Naive thymus-derived CD4-positive, alpha-beta T cell (primary cell): ENCODE results near the gene TTLL12. TPM values are rescaled to one million over a fixed set of nuclear protein-coding genes. Genes with fewer than 3 reads are reported as not detected.

Source experiments
- ATAC-seq: fragments of 150-1000 bp; cut with Tn5 transposase; 2 replicates; pipeline ENCODE4 v1.10.0; 2021; ENCODE audit warnings: mild to moderate bottlenecking, moderate library complexity
- CTCF ChIA-PET: fragments of 350-600 bp; sonication (Branson Sonifier 250); formaldehyde crosslinking; loops from one replicate; lab custom pipeline; 2021; ENCODE audit warnings: antibody characterized with exemption; lab: Charles Lee
- POLR2A ChIA-PET: fragments of 350-600 bp; sonication (Branson Sonifier 250); formaldehyde crosslinking; loops from one replicate; lab custom pipeline; 2021; ENCODE audit warnings: antibody characterized with exemption, inconsistent platforms; lab: Charles Lee
- DNase-seq, 9 donors: peaks; one replicate each; pipeline versions ENCODE4 v3.0.0 to v3.0.0-alpha.2; 2020 to 2022; ENCODE audit warnings: mixed read lengths in 1 of 9
- H3K27ac ChIP-seq: one replicate; pipeline ENCODE4 v1.7.0; 2013; ENCODE audit warnings: mild to moderate bottlenecking, low read depth, low read length, moderate library complexity
- H3K27me3 ChIP-seq, 2 donors: one replicate each; pipeline ENCODE4 v1.7.0; 2013; ENCODE audit warnings: low read length in 2 of 2, mild to moderate bottlenecking in 2 of 2, moderate library complexity in 2 of 2; ENCODE audit not compliant: control insufficient read depth in 2 of 2, insufficient read depth in 2 of 2
- H3K36me3 ChIP-seq, 3 experiments: 1 replicate in 2 of 3; 2 replicates in 1 of 3; pipeline ENCODE4 v1.7.0; 2013; ENCODE audit warnings: low read length in 3 of 3, mild to moderate bottlenecking in 3 of 3, moderate library complexity in 1 of 3; ENCODE audit not compliant: insufficient read depth in 3 of 3, control insufficient read depth in 2 of 3
- H3K4me1 ChIP-seq, 2 donors: one replicate each; pipeline ENCODE4 v1.7.0; 2013; ENCODE audit warnings: low read length in 2 of 2, mild to moderate bottlenecking in 2 of 2, moderate library complexity in 1 of 2; ENCODE audit not compliant: control insufficient read depth in 2 of 2, insufficient read depth in 2 of 2
- H3K4me3 ChIP-seq: 2 replicates; pipeline ENCODE4 v1.7.0; 2013; ENCODE audit warnings: mild to moderate bottlenecking, low read length
- H3K9me3 ChIP-seq, 3 experiments: 1 replicate in 2 of 3; 2 replicates in 1 of 3; pipeline ENCODE4 v1.7.0; 2013; ENCODE audit warnings: low read length in 3 of 3; ENCODE audit not compliant: control insufficient read depth in 2 of 3
- H3K27ac Mint-ChIP-seq, 9 donors: one replicate each; pipeline ENCODE4 v1.8.0; 2020 to 2022; ENCODE audit warnings: mixed read lengths in 9 of 9, mild to moderate bottlenecking in 8 of 9, moderate library complexity in 5 of 9, inconsistent platforms in 2 of 9
- H3K27me3 Mint-ChIP-seq, 5 donors: one replicate each; pipeline ENCODE4 v1.8.0; 2021 to 2022; ENCODE audit warnings: mixed read lengths in 5 of 5, mild to moderate bottlenecking in 1 of 5
- H3K36me3 Mint-ChIP-seq, 5 donors: one replicate each; pipeline ENCODE4 v1.8.0; 2020 to 2022; ENCODE audit warnings: mixed read lengths in 5 of 5, mild to moderate bottlenecking in 3 of 5, inconsistent platforms in 1 of 5
- H3K4me1 Mint-ChIP-seq, 7 donors: one replicate each; pipeline ENCODE4 v1.8.0; 2020 to 2022; ENCODE audit warnings: mixed read lengths in 7 of 7, mild to moderate bottlenecking in 3 of 7, inconsistent platforms in 1 of 7
- H3K4me3 Mint-ChIP-seq, 10 donors: one replicate each; pipeline ENCODE4 v1.8.0; 2020 to 2022; ENCODE audit warnings: mild to moderate bottlenecking in 10 of 10, mixed read lengths in 10 of 10, moderate library complexity in 6 of 10, inconsistent platforms in 2 of 10
- H3K9me3 Mint-ChIP-seq, 11 donors: one replicate each; pipeline ENCODE4 v1.8.0; 2020 to 2022; ENCODE audit warnings: mixed read lengths in 11 of 11, mild to moderate bottlenecking in 4 of 11, inconsistent platforms in 1 of 11, moderate library complexity in 1 of 11
- intact Hi-C, 2 donors: fragments of 100-400 bp; cut with micrococcal nuclease; formaldehyde crosslinking; loops; one replicate each; pipeline ENCODE4 v1.15.1; 2023
- polyA plus RNA-seq, 2 donors: library from polyadenylated mRNA; unstranded; fragments of 300-500 nt; fragmentation: Illumina TruSeq; gene quantifications; one replicate each; pipeline ENCODE4 v1.2.3, GENCODE V29; 2021
- total RNA-seq, 6 experiments: library from RNA in 5 of 6; stranded (reverse) in 5 of 6; gene quantifications; 1 replicate in 5 of 6; 2 replicates in 1 of 6; pipeline ENCODE4 v1.2.3 and lab custom pipeline; 2021 to 2026

The TTLL12 gene
- total and polyA plus RNA-seq, 7 experiments from 2014 or later, result 15.6 to 43.7 (median 28.2) TPM

DNA sequence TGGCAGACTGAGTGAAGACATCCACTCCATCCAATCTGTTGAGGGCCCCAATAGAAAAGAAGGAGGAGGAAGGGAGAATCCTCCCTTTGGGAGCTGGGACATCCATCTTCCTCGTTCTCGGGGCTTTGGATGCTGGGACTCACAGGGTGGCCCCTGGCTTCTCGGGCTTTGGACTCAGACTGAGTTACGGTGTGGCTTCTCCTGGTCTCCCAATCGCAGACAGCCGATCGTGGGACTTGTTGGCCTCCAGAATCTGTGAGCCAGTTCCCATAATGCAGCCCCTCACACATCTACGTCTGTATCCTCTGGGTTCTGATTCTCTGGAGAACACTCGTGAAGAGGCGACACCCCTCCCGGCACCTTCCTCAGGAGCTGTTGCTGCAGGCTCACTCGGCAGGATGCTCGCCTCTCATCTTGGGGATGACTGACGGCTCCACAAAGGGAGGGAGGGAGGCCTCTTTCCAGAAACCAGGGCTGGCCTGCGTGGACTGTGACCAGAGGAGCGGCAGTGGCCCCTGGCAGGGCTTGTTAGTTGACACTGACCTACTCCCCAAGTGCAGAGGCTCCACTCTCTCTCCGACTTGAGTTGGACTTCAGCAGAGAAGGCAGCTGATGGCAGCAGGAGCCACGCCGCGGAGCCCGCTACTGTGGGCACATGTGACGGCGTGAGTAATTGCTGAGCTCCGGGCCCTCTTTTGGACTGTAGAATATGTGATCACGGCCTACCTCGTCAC is 14.7 kb upstream of the TTLL12 start:
- Mint-ChIP-seq H3K36me3 (no peaks in the 10 kb centered on the region), H3K27ac (no peak overlapping the region), H3K27me3 (peaks cover 0 to 7% (median 5%) of the 10 kb centered on the region in 5 donors), H3K4me1 (peaks cover 5 to 14% (median 9%) of the 10 kb centered on the region in 7 donors), H3K4me3 (no peak overlapping the region), H3K9me3 (peaks cover 0 to 1% (median 0%) of the 10 kb centered on the region in 11 donors)
- intact Hi-C loops, result no loop called here
- H3K27ac ChIP-seq, result no peak overlapping the region
- no peaks in the 10 kb centered on the region for H3K36me3 ChIP-seq
- no peak overlapping the region for H3K4me3 ChIP-seq
- peaks cover 4 to 14% of the 10 kb centered on the region in 2 donors for H3K4me1 ChIP-seq
- ChIA-PET CTCF (no interaction called here), POLR2A (no interaction called here)
- ATAC-seq, result no peak
- H3K27me3 ChIP-seq, result no peaks in the 10 kb centered on the region
- H3K9me3 ChIP-seq, result no peaks in the 10 kb centered on the region
- DNase-seq, result no peak

DNA sequence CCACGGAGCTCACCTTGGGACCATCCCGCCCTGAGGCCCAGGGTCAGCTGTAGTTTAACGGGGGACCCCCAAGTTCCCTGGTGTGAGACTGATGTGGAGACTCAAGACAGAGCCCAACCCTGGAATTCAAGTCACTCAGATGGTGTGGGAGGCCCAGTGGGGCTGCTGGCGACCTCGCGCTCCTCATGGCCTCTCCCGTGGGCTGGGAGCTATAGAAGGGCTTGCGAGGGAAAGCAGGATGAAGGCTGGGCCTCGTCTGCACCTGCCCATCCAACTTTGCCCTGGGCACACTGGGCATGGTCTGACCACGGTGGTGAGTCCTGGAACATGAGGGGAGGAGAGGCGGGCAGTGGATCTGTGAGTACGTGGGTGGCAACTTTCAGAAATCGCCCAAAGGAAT is 13.6 kb upstream of the TTLL12 start:
- Histone ChIP-seq H3K36me3 (no peaks in the 10 kb centered on the region), H3K27ac (no peak overlapping the region), H3K4me3 (no peak overlapping the region), H3K4me1 (peaks cover 0 to 3% of the 10 kb centered on the region in 2 donors), H3K27me3 (no peaks in the 10 kb centered on the region), H3K9me3 (no peaks in the 10 kb centered on the region)
- Mint-ChIP-seq H3K36me3 (no peaks in the 10 kb centered on the region), H3K9me3 (peaks cover 0 to 1% (median 0%) of the 10 kb centered on the region in 11 donors), H3K27me3 (peaks cover 0 to 7% (median 5%) of the 10 kb centered on the region in 5 donors), H3K27ac (no peak overlapping the region), H3K4me1 (peaks cover 0 to 5% (median 0%) of the 10 kb centered on the region in 7 donors), H3K4me3 (no peak overlapping the region)
- intact Hi-C loops, result no loop called here
- CTCF ChIA-PET, result no interaction called here
- ATAC-seq (no peak), DNase-seq (no peak)
- POLR2A ChIA-PET, result no interaction called here

GRCh38 chr22:43200031-43200430 is 13.1 kb upstream of the TTLL12 start:
- no peak overlapping the region for H3K4me3 Mint-ChIP-seq
- ChIA-PET CTCF (no interaction called here), POLR2A (no interaction called here)
- intact Hi-C loops, result no loop called here
- Histone ChIP-seq H3K27me3 (no peaks in the 10 kb centered on the region), H3K27ac (no peak overlapping the region), H3K36me3 (no peaks in the 10 kb centered on the region), H3K4me1 (no peaks in the 10 kb centered on the region), H3K4me3 (no peak overlapping the region), H3K9me3 (no peaks in the 10 kb centered on the region)
- DNase-seq (no peak), ATAC-seq (no peak)
- H3K4me1 Mint-ChIP-seq, result peaks cover 0 to 2% (median 0%) of the 10 kb centered on the region in 7 donors
- no peak overlapping the region for H3K27ac Mint-ChIP-seq
- peaks cover 0 to 8% (median 5%) of the 10 kb centered on the region in 5 donors for H3K27me3 Mint-ChIP-seq
- peaks cover 0 to 1% (median 0%) of the 10 kb centered on the region in 11 donors for H3K9me3 Mint-ChIP-seq
- H3K36me3 Mint-ChIP-seq, result no peaks in the 10 kb centered on the region

- intact Hi-C loops, result no loop called here
- Histone ChIP-seq H3K27ac (no peak overlapping the region), H3K9me3 (no peaks in the 10 kb centered on the region), H3K4me1 (no peaks in the 10 kb centered on the region), H3K36me3 (no peaks in the 10 kb centered on the region), H3K4me3 (no peak overlapping the region), H3K27me3 (no peaks in the 10 kb centered on the region)
- no peak overlapping the region for H3K27ac Mint-ChIP-seq
- no peak for ATAC-seq
- no peak overlapping the region for H3K4me3 Mint-ChIP-seq
- ChIA-PET POLR2A (no interaction called here), CTCF (interaction anchor here (0.5 kb wide), 1 partner anchor 12 kb away, joined by 3 read pairs; no protein-coding TSS in a partner anchor)
- no peaks in the 10 kb centered on the region for H3K36me3 Mint-ChIP-seq
- H3K4me1 Mint-ChIP-seq, result no peaks in the 10 kb centered on the region
- peaks cover 0 to 1% (median 0%) of the 10 kb centered on the region in 11 donors for H3K9me3 Mint-ChIP-seq
- peaks cover 0 to 8% (median 5%) of the 10 kb centered on the region in 5 donors for H3K27me3 Mint-ChIP-seq
- DNase-seq, result no peak
Observed at GRCh38 chr22:43199541-43199940, 12.6 kb upstream of the TTLL12 start.

- no peak for ATAC-seq
- no peak overlapping the region for H3K4me3 Mint-ChIP-seq
- ChIA-PET CTCF (interaction anchor here (0.5 kb wide), 1 partner anchor 13 kb away, joined by 3 read pairs; no protein-coding TSS in a partner anchor), POLR2A (no interaction called here)
- Histone ChIP-seq H3K36me3 (no peaks in the 10 kb centered on the region), H3K9me3 (no peaks in the 10 kb centered on the region), H3K27ac (no peak overlapping the region), H3K4me3 (no peak overlapping the region), H3K27me3 (no peaks in the 10 kb centered on the region), H3K4me1 (no peaks in the 10 kb centered on the region)
- no peaks in the 10 kb centered on the region for H3K4me1 Mint-ChIP-seq
- DNase-seq, result no peak
- intact Hi-C loops, result no loop called here
- H3K36me3 Mint-ChIP-seq, result no peaks in the 10 kb centered on the region
- H3K27me3 Mint-ChIP-seq, result peaks cover 0 to 8% (median 5%) of the 10 kb centered on the region in 5 donors
- H3K27ac Mint-ChIP-seq, result no peak overlapping the region
- H3K9me3 Mint-ChIP-seq, result peaks cover 0 to 1% (median 0%) of the 10 kb centered on the region in 11 donors
Observed at GRCh38 chr22:43198936-43199335, 12.0 kb upstream of the TTLL12 start.

DNA sequence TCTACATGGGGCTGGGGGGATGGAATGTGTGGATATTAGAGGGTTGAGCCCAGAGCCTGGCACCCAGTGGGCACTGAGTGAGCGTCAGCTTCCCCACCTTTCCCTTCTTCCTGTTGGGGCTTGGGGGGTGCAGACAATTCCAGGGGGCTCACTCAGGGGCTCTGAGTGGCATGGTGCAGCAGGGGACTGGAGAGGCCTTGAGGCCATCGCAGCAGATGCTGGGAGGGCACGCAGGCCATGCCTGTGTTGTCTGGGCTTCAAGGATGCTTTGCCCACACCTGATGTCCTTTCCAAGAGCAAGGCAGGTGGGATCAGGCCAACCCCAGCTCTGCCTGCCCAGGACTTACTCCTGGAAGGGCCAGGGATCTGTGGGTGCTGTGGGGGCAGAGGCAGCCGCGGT is 11.2 kb upstream of the TTLL12 start:
- ATAC-seq (no peak), DNase-seq (no peak)
- H3K27me3 Mint-ChIP-seq, result peaks cover 0 to 8% (median 5%) of the 10 kb centered on the region in 5 donors
- no peaks in the 10 kb centered on the region for H3K9me3 ChIP-seq
- no peaks in the 10 kb centered on the region for H3K36me3 ChIP-seq
- H3K27me3 ChIP-seq, result no peaks in the 10 kb centered on the region
- no peaks in the 10 kb centered on the region for H3K36me3 Mint-ChIP-seq
- ChIA-PET CTCF (no interaction called here), POLR2A (no interaction called here)
- H3K27ac Mint-ChIP-seq, result no peak overlapping the region
- no peak overlapping the region for H3K4me3 ChIP-seq
- intact Hi-C loops, result no loop called here
- no peaks in the 10 kb centered on the region for H3K4me1 ChIP-seq
- no peaks in the 10 kb centered on the region for H3K4me1 Mint-ChIP-seq
- no peak overlapping the region for H3K27ac ChIP-seq
- peaks cover 0 to 1% (median 0%) of the 10 kb centered on the region in 11 donors for H3K9me3 Mint-ChIP-seq
- no peak overlapping the region for H3K4me3 Mint-ChIP-seq
